GM03348 (cell line): ENCODE results near the gene EXOC2.
"Not testable (repeated sequence)": the region's sequence is repeated elsewhere in the genome, so short reads cannot be mapped to it uniquely, and the experiment has no call there.

ENCODE experiments used
- DNase-seq: peaks from one replicate; pipeline ENCODE4 v3.0.0; 2012; ENCODE audit warnings: low spot score

EXOC2 gene

GRCh38 chr6:626236-626635 lies 66.7 kb downstream of the EXOC2 start:
- DNase-seq, result no peak

GRCh38 chr6:624979-625378 lies 68.0 kb downstream of the EXOC2 start:
- no peak for DNase-seq

- DNase-seq, result no peak
These were observed 70.5 kb downstream of the EXOC2 start for GRCh38 chr6:622462-622861.

GRCh38 chr6:621931-622330 lies 71.0 kb downstream of the EXOC2 start:
- DNase-seq, result no peak

- DNase-seq, result no peak
These were observed 72.0 kb downstream of the EXOC2 start for GRCh38 chr6:620950-621349.

- no peak for DNase-seq
These were observed 72.8 kb downstream of the EXOC2 start for GRCh38 chr6:620166-620565.

- DNase-seq, result no peak
These were observed 75.4 kb downstream of the EXOC2 start for GRCh38 chr6:617456-618100.

- no peak for DNase-seq
These were observed 79.0 kb downstream of the EXOC2 start for GRCh38 chr6:613981-614380.

- DNase-seq, result no peak
These were observed 81.0 kb downstream of the EXOC2 start for GRCh38 chr6:611928-612327.

GRCh38 chr6:610882-611281 lies 82.1 kb downstream of the EXOC2 start:
- no peak for DNase-seq

GRCh38 chr6:609905-610304 lies 83.0 kb downstream of the EXOC2 start:
- DNase-seq, result no peak

- no peak for DNase-seq
These were observed 86.0 kb downstream of the EXOC2 start for GRCh38 chr6:606829-607379.

- DNase-seq, result not testable (repeated sequence)
These were observed 87.0 kb downstream of the EXOC2 start for GRCh38 chr6:605895-606294.

- no peak for DNase-seq
These were observed 88.4 kb downstream of the EXOC2 start for GRCh38 chr6:604579-604978.

- DNase-seq, result no peak
These were observed 89.7 kb downstream of the EXOC2 start for GRCh38 chr6:603265-603664.

GRCh38 chr6:599576-600448 lies 93.1 kb downstream of the EXOC2 start:
- no peak for DNase-seq

GRCh38 chr6:593907-594212 lies 99.1 kb downstream of the EXOC2 start:
- no peak for DNase-seq

GRCh38 chr6:593139-593906 lies 99.6 kb downstream of the EXOC2 start:
- DNase-seq, result peak; percentile 77

GRCh38 chr6:589090-589489 lies 103.8 kb downstream of the EXOC2 start:
- DNase-seq, result no peak

GRCh38 chr6:586553-586952 lies 106.4 kb downstream of the EXOC2 start:
- DNase-seq, result no peak

- DNase-seq, result no peak
These were observed 109.3 kb downstream of the EXOC2 start for GRCh38 chr6:583635-584034.

- no peak for DNase-seq
These were observed 109.8 kb downstream of the EXOC2 start for GRCh38 chr6:583116-583515.

- no peak for DNase-seq
These were observed 110.6 kb downstream of the EXOC2 start for GRCh38 chr6:582370-582769.
